NCI-H446 (cell line): Measurements from ENCODE around the gene CRTC2.

Source experiments
- DNase-seq, 2 experiments: peaks; one replicate each; lab custom pipeline; 2025; lab: John Stamatoyannopoulos, UW

CRTC2 gene

GRCh38 chr1:153946622-153947241 is 11.7 kb downstream of the CRTC2 start, which contains the start of gene DENND4B:
TSS of gene DENND4B (minus strand) at chr1:153946718. CDS start at chr1:153944374, 2,344 bp downstream.
- peak; percentile 53 to 80 for DNase-seq

DNA sequence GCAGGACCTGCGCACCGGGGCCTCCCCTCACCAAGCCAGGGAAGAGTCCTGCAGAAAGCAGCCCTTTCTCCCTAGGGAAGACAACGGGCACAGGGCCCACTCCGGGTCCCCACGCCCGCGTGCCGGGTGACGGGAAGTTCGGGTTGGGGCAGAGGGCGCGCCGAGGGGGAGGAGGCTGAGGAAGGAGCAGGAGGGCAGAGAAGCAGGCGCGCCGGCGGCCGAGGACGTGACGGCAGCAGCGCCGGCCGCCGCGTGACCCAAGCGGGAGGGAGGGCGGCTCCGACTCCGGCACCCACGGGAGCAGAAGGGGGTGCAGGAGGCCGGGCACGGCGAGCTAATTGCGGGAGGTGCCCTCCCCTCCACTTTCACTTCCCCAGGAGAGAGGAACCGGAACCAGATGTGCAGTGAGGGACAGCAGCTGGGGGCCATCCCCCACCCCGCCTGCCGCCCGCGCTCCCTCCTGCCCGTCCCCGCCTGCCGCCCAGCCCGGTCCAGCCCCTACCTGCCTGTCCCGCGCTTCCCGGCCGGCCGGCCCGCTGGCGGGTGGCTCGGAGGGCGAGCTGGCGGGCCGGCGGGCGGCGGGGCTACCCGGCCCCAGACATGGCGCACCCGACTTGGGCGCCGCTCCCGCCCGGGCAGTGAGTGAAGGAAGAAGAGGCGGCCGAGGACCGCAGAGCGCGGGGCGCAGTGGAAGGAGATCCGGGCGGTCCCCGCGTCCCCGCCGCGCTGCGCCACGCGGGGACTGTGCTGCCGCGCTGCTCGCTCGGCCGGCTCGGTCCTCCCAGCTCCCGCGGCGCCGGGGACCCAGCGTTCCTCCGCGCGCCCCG is 12.4 kb downstream of the CRTC2 start:
- peak in 1 of 2 experiments; percentile 21 for DNase-seq

DNA sequence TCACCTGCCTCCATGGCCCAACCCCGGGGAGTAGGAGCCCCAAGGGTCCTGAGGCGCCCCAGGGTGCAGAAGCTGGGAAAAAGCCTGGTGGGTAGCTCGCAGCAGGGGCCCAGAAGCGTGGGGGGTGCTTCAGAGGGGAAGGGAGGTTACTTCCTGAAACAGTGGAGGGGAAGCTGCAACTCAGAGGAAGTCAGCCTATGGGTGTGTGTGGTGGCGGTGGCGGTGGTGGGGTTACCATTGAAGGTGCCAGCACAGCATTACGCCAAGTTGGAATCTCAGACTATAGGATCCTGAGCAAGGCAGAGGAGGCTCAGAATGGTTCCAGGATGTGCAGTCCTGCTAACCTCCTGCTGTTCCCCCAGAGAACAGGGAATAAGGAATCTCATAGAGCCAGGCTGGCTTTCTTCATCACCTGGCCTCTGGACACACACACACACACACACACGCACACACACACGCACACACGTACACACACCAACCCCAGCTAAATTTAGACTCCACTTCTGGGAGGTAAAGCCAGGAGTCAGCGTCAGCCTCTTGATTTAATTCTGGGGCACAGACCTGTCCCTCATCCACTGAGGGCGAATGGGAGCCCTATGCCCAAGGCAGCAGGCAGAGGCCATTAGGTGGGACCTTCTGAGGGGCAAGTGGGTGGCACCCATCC is 13.1 kb downstream of the CRTC2 start:
- DNase-seq, result no peak

DNA sequence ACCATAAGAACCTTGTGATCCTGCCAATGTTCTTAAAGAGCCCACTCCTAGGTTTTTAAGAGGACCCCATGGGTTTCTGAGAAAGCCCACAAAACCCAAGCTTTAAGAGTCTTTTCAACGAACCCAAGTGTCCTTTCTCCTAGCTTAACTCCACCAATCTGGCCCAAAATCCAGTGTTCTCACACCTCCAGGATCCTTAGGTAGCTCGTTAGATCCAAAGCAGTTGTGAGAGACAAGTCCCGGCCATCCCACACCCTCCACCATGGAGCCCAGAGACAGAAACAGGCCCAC is 13.6 kb downstream of the CRTC2 start:
- DNase-seq, result no peak

GRCh38 chr1:153944005-153944826 is 14.2 kb downstream of the CRTC2 start:
- DNase-seq, result no peak

DNA sequence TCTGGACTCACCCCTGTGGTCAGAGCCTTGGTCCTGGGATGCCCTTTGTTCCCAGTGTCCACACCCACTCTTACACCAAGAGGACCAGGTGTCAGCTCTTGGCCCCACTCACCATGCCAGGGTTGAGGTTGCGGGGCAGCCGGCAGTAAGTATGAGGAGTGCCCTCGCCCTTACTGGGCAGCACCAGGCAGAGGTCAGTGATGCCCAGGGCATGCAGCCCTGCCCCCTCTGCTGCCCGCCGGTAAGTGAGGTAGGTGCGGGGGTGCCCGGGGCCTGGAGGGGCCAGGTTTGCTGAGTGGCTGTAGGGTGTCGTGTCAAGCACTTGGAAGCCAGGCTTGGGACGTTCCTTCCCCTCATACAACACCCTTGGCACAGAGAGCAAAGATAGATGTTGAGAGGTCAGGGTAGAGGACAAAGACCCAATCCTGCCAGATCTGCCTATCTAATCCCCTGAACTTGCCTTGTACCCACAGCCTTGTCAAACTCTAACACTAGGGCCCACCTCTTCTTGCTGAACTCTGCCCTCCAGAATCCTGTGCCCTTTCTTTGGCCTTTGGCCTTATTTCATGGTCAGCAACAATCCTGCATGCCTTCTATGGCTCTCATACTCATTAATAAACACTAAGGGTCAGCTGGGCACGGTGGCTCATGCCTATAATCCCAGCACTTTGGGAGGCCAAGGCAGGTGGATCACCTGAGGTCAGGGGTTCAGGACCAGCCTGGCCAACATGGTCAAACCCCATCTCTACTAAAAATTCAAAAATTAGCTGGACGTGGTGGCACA is 15.5 kb downstream of the CRTC2 start:
- no peak for DNase-seq

GRCh38 chr1:153941826-153942725 is 16.3 kb downstream of the CRTC2 start:
- no peak for DNase-seq

DNA sequence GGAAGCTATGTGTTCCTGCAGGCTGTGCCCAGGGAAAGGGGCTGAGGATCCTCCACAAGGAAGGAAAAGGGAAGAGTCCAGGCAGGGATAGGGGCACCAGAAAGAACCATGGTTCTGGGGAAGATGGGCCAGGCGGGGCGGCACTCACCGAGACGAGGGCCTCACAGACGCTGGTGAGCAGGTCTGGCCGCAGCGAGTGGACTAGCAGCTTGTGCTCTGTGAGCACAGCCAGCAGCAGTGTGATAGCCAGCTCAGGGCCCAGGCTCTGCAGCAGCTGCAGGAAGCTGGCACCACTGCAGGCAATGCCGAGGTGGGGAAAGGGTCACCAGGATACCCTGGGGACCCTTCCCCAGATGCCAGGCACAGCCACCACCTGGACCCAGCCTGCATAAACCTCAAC is 17.7 kb downstream of the CRTC2 start:
- no peak for DNase-seq

- DNase-seq, result no peak
Observed at GRCh38 chr1:153939476-153939875, 18.9 kb downstream of the CRTC2 start.

GRCh38 chr1:153938996-153939395 is 19.4 kb downstream of the CRTC2 start:
- no peak for DNase-seq

GRCh38 chr1:153937331-153937730 is 21.1 kb downstream of the CRTC2 start:
- no peak for DNase-seq

DNA sequence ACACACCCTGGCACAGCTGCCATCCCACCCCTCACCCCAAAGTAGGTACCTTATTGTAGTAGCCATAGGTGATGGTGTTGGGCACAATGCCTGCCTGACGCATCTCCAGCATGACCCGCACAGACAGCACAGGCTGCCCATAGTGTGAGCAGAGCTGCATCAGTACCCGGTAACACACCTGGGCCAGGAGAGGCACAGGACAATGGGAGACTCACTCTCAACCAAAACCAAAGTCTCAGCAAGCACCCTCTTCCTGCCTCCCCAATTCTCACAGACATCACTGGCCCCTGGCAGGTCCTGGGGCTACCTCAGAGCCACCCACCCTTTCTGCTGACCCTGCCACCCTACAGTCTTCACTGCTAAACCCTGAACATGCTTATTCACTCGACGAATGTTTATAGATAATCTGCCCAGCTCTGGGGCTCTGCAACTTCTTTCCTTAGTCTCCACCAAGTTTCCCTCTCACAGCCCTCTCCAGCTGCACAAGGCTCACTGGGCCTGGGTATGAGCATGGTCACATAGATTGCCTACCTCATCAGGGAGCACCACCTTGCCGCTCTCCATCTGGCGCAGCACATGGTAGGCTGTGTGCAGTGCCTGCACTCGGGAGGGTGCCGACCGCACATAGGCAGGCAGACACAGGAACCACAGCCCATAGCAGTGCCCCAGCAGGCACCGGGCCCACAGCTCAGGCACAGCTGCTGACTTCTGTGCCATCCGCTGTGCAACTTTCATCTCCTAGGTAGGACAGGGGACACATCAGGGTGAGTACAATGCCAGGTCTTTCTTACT is 22.2 kb downstream of the CRTC2 start:
- no peak for DNase-seq

- DNase-seq, result no peak
Observed at GRCh38 chr1:153934746-153935145, 23.7 kb downstream of the CRTC2 start.

DNA sequence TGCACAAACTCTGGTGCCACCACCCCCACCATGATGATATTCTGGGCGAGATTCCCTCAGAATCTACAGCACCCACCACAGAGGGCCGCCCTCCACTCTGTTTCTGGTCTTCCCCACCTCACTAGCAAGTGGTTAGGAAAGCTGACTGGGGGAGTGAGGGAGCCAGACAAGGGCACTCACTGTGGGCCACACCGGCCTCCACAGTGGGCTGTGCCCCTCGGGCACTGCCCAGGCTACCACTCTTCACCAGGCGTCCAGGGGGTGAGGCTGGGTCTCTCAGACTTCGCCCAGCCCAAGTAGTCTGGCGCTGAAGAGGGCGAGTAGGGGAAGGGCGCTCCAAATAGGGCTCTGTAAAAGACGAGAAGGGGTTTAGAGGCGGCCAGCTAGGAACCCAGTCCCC is 24.5 kb downstream of the CRTC2 start:
- no peak for DNase-seq

DNA sequence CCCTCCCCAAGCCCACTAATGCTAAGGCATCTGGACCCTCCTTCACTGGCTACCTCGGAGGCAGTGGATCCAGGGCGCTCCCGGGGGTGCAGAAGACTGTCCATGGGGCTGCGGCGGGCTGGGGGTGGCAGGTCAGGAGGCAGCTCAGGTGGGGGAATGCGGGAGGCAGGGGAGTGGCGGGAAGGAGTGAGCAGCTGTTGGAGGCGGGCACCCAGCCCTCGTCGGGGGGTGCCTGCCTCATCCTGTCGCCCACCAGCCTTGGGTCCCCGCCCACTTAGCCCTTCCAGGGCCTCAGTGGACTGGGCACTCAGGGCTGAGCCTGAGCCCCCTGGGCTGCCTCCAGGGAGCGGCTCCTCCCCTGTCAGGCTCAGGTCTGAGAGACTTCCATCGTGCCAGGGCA is 25.0 kb downstream of the CRTC2 start:
- DNase-seq, result no peak

DNA sequence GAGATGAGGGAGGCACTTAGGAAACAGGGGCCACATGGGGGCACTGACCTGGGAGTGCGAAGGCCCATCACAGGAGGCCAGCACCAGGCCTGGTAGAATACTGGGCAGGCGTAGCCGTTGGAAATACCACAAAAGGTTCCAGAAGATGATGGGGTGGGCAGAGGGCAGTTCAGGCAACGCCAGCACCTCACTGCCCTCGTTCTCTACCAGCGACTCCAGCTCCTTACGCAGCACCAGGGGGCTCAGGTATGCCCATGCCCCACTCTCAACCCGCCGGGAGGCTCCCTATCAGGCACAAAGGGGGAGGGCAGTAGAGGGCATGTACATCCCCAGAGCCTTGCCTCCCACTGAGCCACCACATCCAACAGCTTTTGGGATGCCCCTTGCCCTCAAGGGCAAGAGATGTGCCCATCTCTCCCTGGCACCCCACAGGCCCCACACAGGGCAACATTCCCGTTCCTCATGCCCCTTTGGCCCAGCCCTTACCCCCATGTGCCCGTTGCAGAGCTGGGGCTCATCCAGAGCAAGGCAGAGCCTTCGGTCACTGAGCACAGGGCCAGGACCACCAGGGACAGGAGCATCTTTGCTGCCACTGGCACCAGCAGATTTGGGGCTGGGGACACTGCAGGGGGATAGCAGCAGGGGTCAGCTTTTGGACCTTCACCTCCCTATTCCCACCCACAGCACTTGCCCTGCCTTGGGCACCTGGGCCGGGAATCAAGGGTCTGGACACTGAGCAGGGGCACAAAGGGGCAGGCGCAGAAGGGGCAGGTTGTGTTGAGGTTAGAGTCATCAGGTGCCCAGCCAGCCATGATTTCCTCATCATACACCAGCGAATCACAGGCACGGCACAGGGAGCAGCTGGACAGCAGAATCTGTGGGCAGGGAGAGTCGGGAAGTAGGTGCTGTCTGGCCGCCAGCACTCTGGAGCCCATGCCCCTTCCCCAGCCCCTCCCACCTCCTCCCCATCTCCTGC is 26.0 kb downstream of the CRTC2 start:
- no peak for DNase-seq

DNA sequence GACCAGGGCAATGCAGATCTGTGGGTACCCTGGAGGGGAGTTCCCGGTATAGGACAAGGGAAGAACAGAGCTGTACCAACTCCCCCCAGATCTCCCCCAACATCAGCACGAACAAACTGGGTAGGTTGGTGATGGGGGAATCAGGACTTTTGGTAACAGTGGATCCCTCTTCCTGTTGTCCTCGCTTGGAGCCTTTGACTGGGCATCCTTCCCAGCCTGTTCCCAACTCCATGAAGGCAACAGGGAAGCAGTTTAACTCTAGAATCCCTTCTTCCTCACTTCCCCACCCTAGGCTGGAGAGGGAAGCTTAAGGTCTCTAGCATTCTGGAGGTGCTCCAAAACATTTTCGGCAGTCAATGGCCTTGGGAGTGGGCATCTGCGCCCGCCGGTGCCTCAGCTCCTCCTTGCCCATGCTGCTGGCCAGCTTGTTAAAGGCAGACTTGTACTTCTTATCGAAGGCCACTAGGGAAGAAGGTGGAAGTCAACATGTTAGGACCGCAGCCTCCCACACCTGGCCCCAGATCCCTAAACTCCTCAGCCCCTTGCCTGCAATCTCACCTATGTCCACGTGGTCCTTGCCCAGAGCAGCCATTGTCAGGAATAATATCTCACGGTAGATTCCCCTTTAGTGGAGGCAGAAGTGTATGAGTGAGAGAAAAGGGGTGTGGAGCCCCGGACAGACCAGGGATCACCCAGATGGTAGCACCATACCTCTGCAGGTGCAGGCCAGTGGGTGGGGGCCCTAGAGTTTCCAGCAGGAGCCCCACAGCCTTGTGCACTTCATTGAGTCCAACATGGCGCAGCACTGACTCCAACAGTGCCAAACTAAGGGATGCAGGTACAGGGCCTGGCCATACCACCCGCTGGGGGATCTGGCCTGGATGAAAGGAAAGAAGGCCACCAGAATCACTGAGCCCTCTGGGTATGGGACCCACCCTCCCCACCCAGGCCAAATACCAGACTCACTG is 28.1 kb downstream of the CRTC2 start:
- no peak for DNase-seq
